Chondrocyte (in vitro differentiated cells): ENCODE results near the gene P2RX1. TPM values are rescaled to one million over a fixed set of nuclear protein-coding genes. Genes with fewer than 3 reads are reported as not detected.

Experiments
- DNase-seq: peaks from one replicate; pipeline ENCODE4 v3.0.0; 2021; ENCODE audit warnings: mixed read lengths, low spot score
- H3K27ac Mint-ChIP-seq: one replicate; pipeline ENCODE4 v1.8.0; 2021; ENCODE audit warnings: mild to moderate bottlenecking, moderate library complexity, mixed read lengths; ENCODE audit not compliant: unreplicated experiment
- H3K27me3 Mint-ChIP-seq: 2 replicates; pipeline ENCODE4 v1.8.0; 2021; ENCODE audit warnings: low read depth, mixed read lengths
- H3K36me3 Mint-ChIP-seq: 2 replicates; pipeline ENCODE4 v1.8.0; 2021; ENCODE audit warnings: low read depth, mixed read lengths
- H3K4me1 Mint-ChIP-seq: 2 replicates; pipeline ENCODE4 v1.8.0; 2021; ENCODE audit warnings: low read depth, mild to moderate bottlenecking, mixed read lengths
- H3K4me3 Mint-ChIP-seq: one replicate; pipeline ENCODE4 v1.8.0; 2021; ENCODE audit warnings: mild to moderate bottlenecking, moderate library complexity, mixed read lengths; ENCODE audit not compliant: unreplicated experiment
- H3K9me3 Mint-ChIP-seq: 2 replicates; pipeline ENCODE4 v1.8.0; 2021; ENCODE audit warnings: low read depth, mixed read lengths
- total RNA-seq: library from RNA; stranded (reverse); gene quantifications from 3 replicates; pipeline ENCODE4 v1.2.1, GENCODE V29; 2021
- TF ChIP-seq, protein P1 (sequence below): fragments of 200-600 bp; sonication (generic); IDR thresholded peaks from 2 replicates; pipeline ENCODE4 v1.5.0; 2021; ENCODE audit warnings: antibody characterized with exemption, mild to moderate bottlenecking, moderate library complexity

The P2RX1 gene
- total RNA-seq, 1 donor from 2014 or later, result not detected

DNA sequence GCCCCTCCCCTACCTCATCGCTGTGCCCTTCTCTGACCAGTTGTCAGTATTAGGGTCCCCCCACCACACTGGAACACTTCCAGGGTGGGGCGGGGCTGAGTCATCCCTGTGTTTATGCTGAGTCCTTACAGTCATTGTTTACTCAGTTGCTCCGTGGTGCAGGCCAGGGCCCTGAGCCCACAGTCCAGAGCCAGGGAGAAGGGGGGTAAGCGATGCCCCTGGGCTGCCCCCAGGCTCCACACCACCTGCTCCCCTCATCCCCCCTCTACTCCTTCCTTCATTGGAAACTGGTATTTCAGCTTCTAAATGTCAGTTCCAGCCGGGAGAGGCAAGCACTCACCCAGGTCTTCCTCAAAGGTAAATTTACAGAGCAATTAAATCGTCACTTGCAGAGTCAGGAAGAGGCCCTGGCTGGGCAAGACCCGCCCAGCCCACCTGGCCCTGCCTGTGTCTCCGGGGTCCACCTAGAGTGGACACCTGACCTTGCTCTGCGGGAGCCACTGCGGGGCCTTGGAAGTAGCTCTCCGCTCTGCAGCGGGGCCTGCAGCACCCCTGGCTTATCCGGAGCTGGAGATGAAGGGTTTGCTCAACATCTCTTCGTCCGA lies 43.1 kb upstream of the P2RX1 start:
- no peak overlapping the region for H3K4me3 Mint-ChIP-seq
- DNase-seq, result no peak
- no peak overlapping the region for H3K27ac Mint-ChIP-seq
- no peaks in the 10 kb centered on the region for H3K9me3 Mint-ChIP-seq
- peaks cover 24% of the 10 kb centered on the region for H3K4me1 Mint-ChIP-seq
- H3K36me3 Mint-ChIP-seq, result no peaks in the 10 kb centered on the region
- peaks cover 19% of the 10 kb centered on the region for H3K27me3 Mint-ChIP-seq
- TF ChIP-seq, protein P1, sequence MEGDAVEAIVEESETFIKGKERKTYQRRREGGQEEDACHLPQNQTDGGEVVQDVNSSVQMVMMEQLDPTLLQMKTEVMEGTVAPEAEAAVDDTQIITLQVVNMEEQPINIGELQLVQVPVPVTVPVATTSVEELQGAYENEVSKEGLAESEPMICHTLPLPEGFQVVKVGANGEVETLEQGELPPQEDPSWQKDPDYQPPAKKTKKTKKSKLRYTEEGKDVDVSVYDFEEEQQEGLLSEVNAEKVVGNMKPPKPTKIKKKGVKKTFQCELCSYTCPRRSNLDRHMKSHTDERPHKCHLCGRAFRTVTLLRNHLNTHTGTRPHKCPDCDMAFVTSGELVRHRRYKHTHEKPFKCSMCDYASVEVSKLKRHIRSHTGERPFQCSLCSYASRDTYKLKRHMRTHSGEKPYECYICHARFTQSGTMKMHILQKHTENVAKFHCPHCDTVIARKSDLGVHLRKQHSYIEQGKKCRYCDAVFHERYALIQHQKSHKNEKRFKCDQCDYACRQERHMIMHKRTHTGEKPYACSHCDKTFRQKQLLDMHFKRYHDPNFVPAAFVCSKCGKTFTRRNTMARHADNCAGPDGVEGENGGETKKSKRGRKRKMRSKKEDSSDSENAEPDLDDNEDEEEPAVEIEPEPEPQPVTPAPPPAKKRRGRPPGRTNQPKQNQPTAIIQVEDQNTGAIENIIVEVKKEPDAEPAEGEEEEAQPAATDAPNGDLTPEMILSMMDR, result no peak

DNA sequence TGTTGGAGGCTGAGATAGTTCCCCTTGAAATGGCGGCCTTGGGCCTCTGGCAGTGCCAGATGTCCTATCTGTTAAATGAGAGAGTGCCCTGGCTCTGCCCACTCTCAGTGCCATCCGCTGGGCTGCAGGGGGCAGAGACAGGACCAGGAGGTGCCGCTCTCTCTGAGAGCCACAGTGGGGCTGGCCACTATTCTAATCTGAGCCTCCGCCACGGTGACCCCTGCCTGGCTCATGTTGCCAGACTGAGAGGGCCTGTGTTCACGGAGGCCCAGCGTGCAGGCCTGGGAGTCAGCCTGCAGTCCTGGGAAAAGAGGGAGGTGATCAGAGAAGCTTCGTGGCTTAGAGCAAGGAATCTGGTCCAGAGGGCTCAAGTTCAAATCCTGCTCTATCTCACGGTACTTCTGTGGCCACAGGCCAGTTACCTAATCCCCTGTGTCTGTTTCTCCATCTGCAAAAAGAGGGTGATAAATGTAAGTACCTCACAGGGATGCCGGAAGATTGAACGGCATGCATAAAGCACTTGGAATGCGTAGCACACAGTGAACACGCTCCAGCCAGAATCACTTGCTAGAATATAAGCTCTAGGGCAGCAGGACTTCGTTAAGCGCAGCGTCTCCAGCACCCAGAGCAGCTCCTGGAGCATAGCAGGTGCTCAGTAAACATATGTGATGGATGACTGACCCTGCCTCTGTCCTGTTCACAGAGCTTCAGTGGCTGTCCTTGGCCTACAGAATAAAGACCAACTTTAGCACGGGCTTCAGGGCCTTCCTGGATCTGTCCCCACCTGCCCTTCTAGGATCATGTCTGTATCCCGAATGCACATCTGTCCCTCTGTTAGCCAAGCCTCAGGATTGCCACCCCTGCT lies 41.7 kb upstream of the P2RX1 start:
- DNase-seq, result no peak
- Mint-ChIP-seq H3K4me3 (no peak overlapping the region), H3K27me3 (peaks cover 15% of the 10 kb centered on the region), H3K9me3 (no peaks in the 10 kb centered on the region), H3K36me3 (no peaks in the 10 kb centered on the region), H3K27ac (no peak overlapping the region), H3K4me1 (peaks cover 20% of the 10 kb centered on the region)
- TF ChIP-seq, protein P1, result no peak

DNA sequence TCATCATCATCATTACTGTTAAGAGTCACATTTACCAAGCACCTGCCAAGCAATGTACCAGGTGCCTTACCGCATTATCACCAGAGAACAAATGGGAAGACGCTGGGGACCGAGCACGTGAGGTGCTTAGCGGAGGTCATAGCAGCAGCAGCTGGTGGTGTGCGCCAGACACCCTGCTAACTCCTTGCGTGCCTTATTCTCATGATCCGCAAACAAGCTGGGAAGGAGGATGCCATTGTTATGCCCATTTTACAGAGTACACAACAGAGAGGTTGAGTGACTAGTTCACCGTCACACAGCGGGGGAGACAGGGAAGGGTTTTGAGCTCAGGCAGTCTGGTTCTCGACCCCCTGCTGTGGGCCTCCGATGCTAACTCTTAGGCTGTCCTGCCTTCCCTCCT lies 40.7 kb upstream of the P2RX1 start:
- Mint-ChIP-seq H3K36me3 (no peaks in the 10 kb centered on the region), H3K27ac (no peak overlapping the region), H3K4me1 (peaks cover 11% of the 10 kb centered on the region), H3K9me3 (no peaks in the 10 kb centered on the region), H3K4me3 (no peak overlapping the region), H3K27me3 (peaks cover 7% of the 10 kb centered on the region)
- DNase-seq, result no peak
- TF ChIP-seq, protein P1, result no peak

DNA sequence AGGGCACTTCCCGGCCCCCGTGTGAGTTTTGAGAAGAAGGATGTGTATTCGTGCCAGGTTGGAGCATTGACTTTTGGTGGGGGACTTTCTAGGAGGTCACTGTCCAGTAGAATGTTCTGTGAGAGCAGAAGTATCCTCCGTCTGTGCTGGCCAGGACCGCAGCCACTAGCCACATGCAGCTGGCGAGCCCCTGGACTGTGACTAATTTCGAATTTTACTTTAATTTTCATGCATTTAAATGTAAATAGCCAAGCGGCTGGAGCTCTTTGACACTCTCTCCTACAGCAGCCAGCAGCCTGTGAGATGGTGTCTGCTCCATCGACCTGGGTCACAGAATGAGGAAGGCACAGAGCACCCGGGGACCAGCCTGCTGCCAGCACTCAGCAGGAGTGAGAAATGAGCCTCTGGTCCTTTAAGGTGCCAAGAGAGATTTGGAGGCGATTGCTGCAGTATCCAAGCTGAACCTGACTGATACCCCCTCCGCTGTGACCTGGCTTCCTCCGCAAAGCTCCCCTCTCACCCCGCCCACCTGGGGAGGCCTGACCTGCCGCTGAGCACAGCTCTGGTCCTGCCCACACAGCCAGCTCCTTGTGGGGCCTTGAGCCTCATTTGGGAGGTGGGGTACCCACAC lies 40.2 kb upstream of the P2RX1 start:
- H3K36me3 Mint-ChIP-seq, result no peaks in the 10 kb centered on the region
- TF ChIP-seq, protein P1, result no peak
- no peak overlapping the region for H3K27ac Mint-ChIP-seq
- H3K4me3 Mint-ChIP-seq, result no peak overlapping the region
- DNase-seq, result no peak
- peaks cover 5% of the 10 kb centered on the region for H3K27me3 Mint-ChIP-seq
- no peaks in the 10 kb centered on the region for H3K9me3 Mint-ChIP-seq
- peaks cover 11% of the 10 kb centered on the region for H3K4me1 Mint-ChIP-seq

DNA sequence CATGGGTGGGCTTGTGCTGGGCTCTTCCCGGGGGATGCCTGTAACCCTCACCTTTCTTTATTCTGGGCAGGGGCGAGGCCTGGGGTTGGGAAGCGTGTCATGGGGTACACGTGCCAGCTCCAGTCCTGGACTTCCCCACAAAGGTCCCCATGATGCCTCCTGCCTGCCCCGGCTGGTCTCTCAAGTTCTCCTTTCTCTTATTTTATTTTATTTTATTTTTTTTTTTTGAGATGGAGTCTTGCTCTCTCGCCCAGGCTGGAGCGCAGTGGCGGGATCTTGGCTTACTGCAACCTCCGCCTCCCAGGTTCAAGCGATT lies 39.4 kb upstream of the P2RX1 start:
- Mint-ChIP-seq H3K27ac (no peak overlapping the region), H3K27me3 (peaks cover 2% of the 10 kb centered on the region), H3K36me3 (no peaks in the 10 kb centered on the region), H3K4me3 (no peak overlapping the region), H3K4me1 (peaks cover 7% of the 10 kb centered on the region), H3K9me3 (no peaks in the 10 kb centered on the region)
- no peak for DNase-seq
- TF ChIP-seq, protein P1, result no peak
